HepG2 (cell line): ENCODE measurements around the gene CFAP90. TPM values are rescaled to one million over a fixed set of nuclear protein-coding genes. Genes with fewer than 3 reads are reported as not detected.
A peak's percentile ranks its signal among the peaks of the same experiment; 100 is the strongest.

Experiments used
- HDAC1 ChIP-seq: sonication (generic); formaldehyde crosslinking; IDR thresholded peaks from 2 replicates; pipeline ENCODE4 v1.5.1; 2020; ENCODE audit warnings: mild to moderate bottlenecking, missing genetic modification reagents
- HNRNPK ChIP-seq: fragments of 200-400 bp; formaldehyde crosslinking; IDR thresholded peaks from 2 replicates; pipeline ENCODE4 v1.6.1; 2018; ENCODE audit warnings: low read length, low read depth, moderate library complexity, mild to moderate bottlenecking; ENCODE audit not compliant: poor library complexity, severe bottlenecking
- HNRNPLL ChIP-seq: fragments of 200-400 bp; formaldehyde crosslinking; IDR thresholded peaks from 2 replicates; pipeline ENCODE4 v1.6.1; 2017; ENCODE audit warnings: mild to moderate bottlenecking, low read depth, low read length; ENCODE audit not compliant: poor library complexity, severe bottlenecking
- RFX1 ChIP-seq: fragments of 450-650 bp; IDR thresholded peaks from 2 replicates; pipeline ENCODE4 v1.6.1; 2017
- SALL1 ChIP-seq: sonication (generic); formaldehyde crosslinking; IDR thresholded peaks from 2 replicates; pipeline ENCODE4 v1.8.0; 2022; ENCODE audit warnings: mild to moderate bottlenecking, missing genetic modification reagents
- SIN3A ChIP-seq: IDR thresholded peaks from 2 replicates; pipeline ENCODE4 v1.6.1; 2011; ENCODE audit warnings: low read depth, mild to moderate bottlenecking, control low read depth, low read length, borderline replicate concordance
- SKI ChIP-seq: fragments of 450-650 bp; IDR thresholded peaks from one replicate; pipeline ENCODE4 v1.6.1; 2018; ENCODE audit warnings: mild to moderate bottlenecking; ENCODE audit not compliant: partially characterized antibody
- SMARCC2 ChIP-seq: fragments of 450-650 bp; IDR thresholded peaks from 2 replicates; pipeline ENCODE4 v1.6.1; 2017; ENCODE audit warnings: antibody characterized with exemption, mild to moderate bottlenecking
- SRSF1 ChIP-seq: fragments of 200-400 bp; formaldehyde crosslinking; optimal IDR thresholded peaks from 2 replicates; pipeline ENCODE3; 2017; ENCODE audit warnings: mild to moderate bottlenecking, low read depth, low read length, moderate library complexity
- TAF1 ChIP-seq: sonication (generic); formaldehyde crosslinking; IDR thresholded peaks from 2 replicates; pipeline ENCODE4 v1.4.0; 2020; ENCODE audit warnings: missing genetic modification reagents
- ZBTB37 ChIP-seq: sonication (generic); formaldehyde crosslinking; IDR thresholded peaks from 2 replicates; pipeline ENCODE4 v1.4.0; 2020; ENCODE audit warnings: mild to moderate bottlenecking, missing genetic modification reagents
- ZNF317 ChIP-seq: sonication (generic); formaldehyde crosslinking; IDR thresholded peaks from 2 replicates; pipeline ENCODE4 v1.5.0; 2020; ENCODE audit warnings: mild to moderate bottlenecking, missing genetic modification reagents
- ZNF768 ChIP-seq: sonication (generic); formaldehyde crosslinking; IDR thresholded peaks from 2 replicates; pipeline ENCODE4 v1.4.0; 2020; ENCODE audit warnings: missing genetic modification reagents
- ZZZ3 ChIP-seq: sonication (generic); formaldehyde crosslinking; IDR thresholded peaks from 2 replicates; pipeline ENCODE4 v1.4.0; 2020; ENCODE audit warnings: missing genetic modification reagents, mild to moderate bottlenecking, borderline replicate concordance
- polyA plus RNA-seq, 8 experiments: library from polyadenylated mRNA; depleted of rRNA in 3 of 8; stranded (reverse) in 7 of 8; unstranded in 1 of 8; fragments of >200 nt; fragmentation: Illumina TruSeq in 4 of 8; extraction: Trizol in 4 of 8; gene quantifications; 2 replicates each; pipeline versions ENCODE4 v1.2.1 to v1.2.3, GENCODE V29; 2011 to 2016; ENCODE audit warnings: low read depth in 4 of 8, missing spikeins in 1 of 8, mixed read lengths in 1 of 8; ENCODE audit not compliant: insufficient read depth in 1 of 8
- total RNA-seq, 5 experiments: library from RNA; depleted of rRNA; stranded (reverse); fragments of >200 nt; fragmentation: Illumina TruSeq; extraction: Trizol; gene quantifications; 2 replicates each; pipeline ENCODE4 v1.2.3, GENCODE V29; 2016; ENCODE audit warnings: low read depth in 1 of 5
- TF ChIP-seq, protein P1 (sequence below): sonication (generic); formaldehyde crosslinking; IDR thresholded peaks from 2 replicates; pipeline ENCODE4 v1.4.0; 2020; ENCODE audit warnings: low read depth, mild to moderate bottlenecking, missing genetic modification reagents
- TF ChIP-seq, protein P2 (sequence below): sonication (generic); formaldehyde crosslinking; IDR thresholded peaks from 2 replicates; pipeline ENCODE4 v1.4.0; 2020; ENCODE audit warnings: missing genetic modification reagents, low read depth, mild to moderate bottlenecking, borderline replicate concordance
- TF ChIP-seq, protein P3 (sequence below): sonication (generic); formaldehyde crosslinking; IDR thresholded peaks from 2 replicates; pipeline ENCODE4 v1.8.1; 2023; ENCODE audit warnings: missing genetic modification reagents, inconsistent platforms, borderline replicate concordance
- TF ChIP-seq, protein P4 (sequence below): IDR thresholded peaks from 2 replicates; pipeline ENCODE4 v1.6.1; 2012; ENCODE audit warnings: inconsistent platforms
- TF ChIP-seq, protein P5 (sequence below): sonication (generic); formaldehyde crosslinking; IDR thresholded peaks from 2 replicates; pipeline ENCODE4 v1.4.0; 2020; ENCODE audit warnings: missing genetic modification reagents

CFAP90 gene
- total and polyA plus RNA-seq, 2 of the 13 experiments (the other 11 are each of a cell fraction or from before 2014, with no cell fraction given): 0.11 TPM; not detected in 1

DNA sequence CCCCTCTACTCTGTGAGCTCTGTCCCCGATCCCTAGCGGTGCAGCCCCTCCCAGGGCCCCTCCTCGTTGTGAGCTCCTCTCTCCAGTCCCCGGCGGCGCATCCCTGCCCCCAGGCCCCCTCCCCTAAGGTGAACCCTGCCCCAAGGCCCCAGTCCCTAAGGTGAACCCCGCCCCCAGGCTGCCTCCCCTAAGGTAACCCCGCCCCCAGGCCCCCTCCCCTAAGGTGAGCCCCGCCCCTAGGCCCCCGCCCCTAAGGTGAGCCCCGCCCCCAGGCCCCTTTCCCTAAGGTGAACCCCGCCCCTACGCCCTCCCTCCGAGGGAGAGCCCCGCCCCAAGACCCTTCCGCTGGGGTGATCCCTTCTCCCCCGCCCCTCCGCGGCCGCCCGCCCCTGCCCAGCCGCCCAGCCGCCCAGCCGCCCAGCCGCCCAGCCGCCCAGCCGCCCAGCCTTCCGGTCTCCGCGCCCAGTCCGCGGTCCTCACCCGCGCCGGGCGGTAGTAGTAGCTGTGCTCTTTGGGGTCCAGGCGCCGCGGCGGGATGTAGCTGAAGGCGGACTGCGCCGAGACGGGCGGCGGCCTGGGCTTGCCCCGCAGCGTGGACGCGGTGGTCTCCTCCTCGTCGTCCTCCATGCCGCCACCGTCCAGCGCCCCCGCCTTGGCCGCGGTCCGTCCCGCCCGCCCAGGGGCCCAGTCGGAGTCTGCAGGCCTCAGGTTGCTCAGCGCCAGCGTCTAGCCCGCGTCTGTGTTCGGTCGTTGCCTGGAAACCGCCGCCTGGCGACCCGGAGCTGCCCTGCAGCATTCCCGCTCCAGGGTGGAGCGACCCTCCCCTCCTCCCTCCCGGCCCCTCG is at the start of gene CFAP90 (continued):
- TF ChIP-seq, protein P1, sequence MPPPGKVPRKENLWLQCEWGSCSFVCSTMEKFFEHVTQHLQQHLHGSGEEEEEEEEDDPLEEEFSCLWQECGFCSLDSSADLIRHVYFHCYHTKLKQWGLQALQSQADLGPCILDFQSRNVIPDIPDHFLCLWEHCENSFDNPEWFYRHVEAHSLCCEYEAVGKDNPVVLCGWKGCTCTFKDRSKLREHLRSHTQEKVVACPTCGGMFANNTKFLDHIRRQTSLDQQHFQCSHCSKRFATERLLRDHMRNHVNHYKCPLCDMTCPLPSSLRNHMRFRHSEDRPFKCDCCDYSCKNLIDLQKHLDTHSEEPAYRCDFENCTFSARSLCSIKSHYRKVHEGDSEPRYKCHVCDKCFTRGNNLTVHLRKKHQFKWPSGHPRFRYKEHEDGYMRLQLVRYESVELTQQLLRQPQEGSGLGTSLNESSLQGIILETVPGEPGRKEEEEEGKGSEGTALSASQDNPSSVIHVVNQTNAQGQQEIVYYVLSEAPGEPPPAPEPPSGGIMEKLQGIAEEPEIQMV (CRISPR knock-in tag): 0 out of 2 replicates have a peak, but pooled peaks have one; percentile 55
- TF ChIP-seq ZNF768 (CRISPR knock-in tag): peak; percentile 74; the same call in 1 of the 2 replicates
- TF ChIP-seq, protein P2, sequence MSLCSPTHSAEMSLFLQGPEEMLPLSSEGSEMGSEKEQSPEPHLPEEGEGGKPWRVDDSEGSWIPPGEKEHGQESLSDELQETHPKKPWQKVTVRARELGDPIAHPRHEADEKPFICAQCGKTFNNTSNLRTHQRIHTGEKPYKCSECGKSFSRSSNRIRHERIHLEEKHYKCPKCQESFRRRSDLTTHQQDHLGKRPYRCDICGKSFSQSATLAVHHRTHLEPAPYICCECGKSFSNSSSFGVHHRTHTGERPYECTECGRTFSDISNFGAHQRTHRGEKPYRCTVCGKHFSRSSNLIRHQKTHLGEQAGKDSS (CRISPR knock-in tag): 0 out of 2 replicates have a peak, but pooled peaks have one; percentile 45
- TF ChIP-seq SMARCC2: no peak
- TF ChIP-seq ZZZ3: peak; percentile 44; the same call in 1 of the 2 replicates
- peak; percentile 42 for TF ChIP-seq HNRNPLL
- no peak for TF ChIP-seq ZNF317 (CRISPR knock-in tag)
- no peak for TF ChIP-seq SRSF1
- TF ChIP-seq RFX1: peak; percentile 85
- TF ChIP-seq SKI: peak; percentile 90
- peak; percentile 62 for TF ChIP-seq HNRNPK
- TF ChIP-seq, protein P3, sequence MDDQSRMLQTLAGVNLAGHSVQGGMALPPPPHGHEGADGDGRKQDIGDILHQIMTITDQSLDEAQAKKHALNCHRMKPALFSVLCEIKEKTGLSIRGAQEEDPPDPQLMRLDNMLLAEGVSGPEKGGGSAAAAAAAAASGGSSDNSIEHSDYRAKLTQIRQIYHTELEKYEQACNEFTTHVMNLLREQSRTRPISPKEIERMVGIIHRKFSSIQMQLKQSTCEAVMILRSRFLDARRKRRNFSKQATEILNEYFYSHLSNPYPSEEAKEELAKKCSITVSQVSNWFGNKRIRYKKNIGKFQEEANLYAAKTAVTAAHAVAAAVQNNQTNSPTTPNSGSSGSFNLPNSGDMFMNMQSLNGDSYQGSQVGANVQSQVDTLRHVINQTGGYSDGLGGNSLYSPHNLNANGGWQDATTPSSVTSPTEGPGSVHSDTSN (CRISPR knock-in tag): no peak
- 0 out of 2 replicates have a peak, but pooled peaks have one; percentile 16 for TF ChIP-seq TAF1
- peak; percentile 68; the same call in 1 of the 2 replicates for TF ChIP-seq HDAC1 (CRISPR knock-in tag)
- TF ChIP-seq SALL1 (CRISPR knock-in tag): peak; percentile 41; the same call in 1 of the 2 replicates
- peak; percentile 93; the same call in 1 of the 2 replicates for TF ChIP-seq SIN3A
- no peak for TF ChIP-seq ZBTB37 (CRISPR knock-in tag)
- TF ChIP-seq, protein P4, sequence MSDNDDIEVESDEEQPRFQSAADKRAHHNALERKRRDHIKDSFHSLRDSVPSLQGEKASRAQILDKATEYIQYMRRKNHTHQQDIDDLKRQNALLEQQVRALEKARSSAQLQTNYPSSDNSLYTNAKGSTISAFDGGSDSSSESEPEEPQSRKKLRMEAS: peak; percentile 42; the same call in 1 of the 2 replicates
- TF ChIP-seq, protein P5, sequence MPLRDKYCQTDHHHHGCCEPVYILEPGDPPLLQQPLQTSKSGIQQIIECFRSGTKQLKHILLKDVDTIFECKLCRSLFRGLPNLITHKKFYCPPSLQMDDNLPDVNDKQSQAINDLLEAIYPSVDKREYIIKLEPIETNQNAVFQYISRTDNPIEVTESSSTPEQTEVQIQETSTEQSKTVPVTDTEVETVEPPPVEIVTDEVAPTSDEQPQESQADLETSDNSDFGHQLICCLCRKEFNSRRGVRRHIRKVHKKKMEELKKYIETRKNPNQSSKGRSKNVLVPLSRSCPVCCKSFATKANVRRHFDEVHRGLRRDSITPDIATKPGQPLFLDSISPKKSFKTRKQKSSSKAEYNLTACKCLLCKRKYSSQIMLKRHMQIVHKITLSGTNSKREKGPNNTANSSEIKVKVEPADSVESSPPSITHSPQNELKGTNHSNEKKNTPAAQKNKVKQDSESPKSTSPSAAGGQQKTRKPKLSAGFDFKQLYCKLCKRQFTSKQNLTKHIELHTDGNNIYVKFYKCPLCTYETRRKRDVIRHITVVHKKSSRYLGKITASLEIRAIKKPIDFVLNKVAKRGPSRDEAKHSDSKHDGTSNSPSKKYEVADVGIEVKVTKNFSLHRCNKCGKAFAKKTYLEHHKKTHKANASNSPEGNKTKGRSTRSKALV: no peak
